NCI-H82 treated with DMSO at 0.1 percent for 48 hours (cell line): ENCODE results near the gene FBXL16.

Experiments used
- DNase-seq: peaks from one replicate; lab custom pipeline; 2025; ENCODE audit not compliant: unreplicated experiment; lab: John Stamatoyannopoulos, UW

FBXL16 gene

DNA sequence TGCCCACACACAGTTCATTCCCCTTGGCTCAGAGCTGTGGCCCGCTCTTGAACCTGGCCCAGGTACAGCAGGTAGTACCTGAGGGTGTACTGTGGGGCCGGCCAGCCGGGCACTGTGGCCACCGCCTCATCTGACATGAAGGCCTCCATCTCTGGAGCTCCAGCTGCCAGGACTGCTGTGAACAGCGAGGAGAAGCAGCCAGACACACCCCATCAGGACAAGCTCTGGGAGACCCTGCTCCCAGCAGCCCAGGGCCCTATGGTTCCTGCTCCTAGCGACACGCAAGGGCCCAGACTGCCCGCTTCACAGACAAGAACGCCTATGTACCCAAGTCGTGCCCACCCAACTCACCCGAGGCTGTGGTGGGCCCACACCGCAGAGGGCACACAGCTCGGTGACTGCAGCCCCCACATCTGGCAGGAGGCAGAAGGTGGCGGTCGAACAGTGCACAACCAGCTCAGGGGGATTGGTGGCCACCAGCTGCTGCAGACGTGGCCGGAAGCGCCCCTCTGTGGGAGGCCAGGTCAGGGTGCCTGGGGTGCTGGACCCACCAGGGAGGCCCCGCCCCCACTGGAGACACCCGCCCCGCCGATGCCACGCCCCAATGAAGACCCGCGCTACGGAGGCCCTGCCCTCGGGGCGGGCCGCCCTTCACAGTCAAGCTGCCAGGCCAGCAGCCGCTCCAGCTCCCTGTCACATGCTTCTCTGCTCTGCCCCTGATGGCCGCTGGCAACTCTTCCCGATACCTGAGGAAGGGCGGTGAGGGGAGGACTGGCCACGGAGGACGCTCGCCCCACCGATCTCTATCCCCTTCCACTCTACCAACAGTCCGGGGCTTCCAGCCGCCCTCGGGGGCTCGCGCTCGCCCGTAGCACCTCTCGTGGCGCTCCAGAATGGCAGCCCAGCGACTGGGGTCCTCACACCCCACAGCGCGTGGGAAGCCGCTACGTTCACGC is 26.5 kb downstream of the FBXL16 start:
- DNase-seq = peak; percentile 66

DNA sequence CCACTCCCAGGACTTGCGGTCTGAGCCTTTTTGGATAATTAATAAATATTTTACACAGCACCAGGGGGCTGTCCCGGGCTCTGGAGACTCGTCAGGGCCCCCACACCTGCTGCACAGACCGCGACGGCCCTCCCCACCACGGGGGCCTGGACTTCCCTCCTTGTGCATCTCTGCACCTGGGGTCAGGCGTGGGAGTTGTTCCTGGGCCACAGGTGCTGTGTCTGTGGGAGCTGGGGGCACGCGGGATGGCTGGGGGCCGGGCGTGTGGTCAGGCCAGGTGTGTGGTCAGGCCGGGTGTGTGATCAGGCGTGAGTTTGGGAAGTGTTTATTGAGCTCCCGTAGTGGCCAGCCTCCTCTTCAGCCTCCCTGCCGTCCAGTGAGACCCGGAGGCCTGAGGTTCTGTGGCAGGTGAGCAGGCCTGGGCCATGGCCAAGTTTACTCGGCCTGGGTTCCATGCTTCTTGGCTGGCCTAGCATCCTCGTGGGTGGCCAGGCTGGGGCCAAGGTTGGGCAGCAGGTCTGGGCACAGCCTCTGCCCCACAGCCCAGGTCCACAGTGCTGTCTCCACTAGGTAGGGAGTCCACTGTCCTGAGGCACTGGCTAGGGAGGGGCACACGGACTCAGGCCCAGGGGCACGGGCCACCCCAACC is 27.3 kb downstream of the FBXL16 start:
- no peak for DNase-seq

DNA sequence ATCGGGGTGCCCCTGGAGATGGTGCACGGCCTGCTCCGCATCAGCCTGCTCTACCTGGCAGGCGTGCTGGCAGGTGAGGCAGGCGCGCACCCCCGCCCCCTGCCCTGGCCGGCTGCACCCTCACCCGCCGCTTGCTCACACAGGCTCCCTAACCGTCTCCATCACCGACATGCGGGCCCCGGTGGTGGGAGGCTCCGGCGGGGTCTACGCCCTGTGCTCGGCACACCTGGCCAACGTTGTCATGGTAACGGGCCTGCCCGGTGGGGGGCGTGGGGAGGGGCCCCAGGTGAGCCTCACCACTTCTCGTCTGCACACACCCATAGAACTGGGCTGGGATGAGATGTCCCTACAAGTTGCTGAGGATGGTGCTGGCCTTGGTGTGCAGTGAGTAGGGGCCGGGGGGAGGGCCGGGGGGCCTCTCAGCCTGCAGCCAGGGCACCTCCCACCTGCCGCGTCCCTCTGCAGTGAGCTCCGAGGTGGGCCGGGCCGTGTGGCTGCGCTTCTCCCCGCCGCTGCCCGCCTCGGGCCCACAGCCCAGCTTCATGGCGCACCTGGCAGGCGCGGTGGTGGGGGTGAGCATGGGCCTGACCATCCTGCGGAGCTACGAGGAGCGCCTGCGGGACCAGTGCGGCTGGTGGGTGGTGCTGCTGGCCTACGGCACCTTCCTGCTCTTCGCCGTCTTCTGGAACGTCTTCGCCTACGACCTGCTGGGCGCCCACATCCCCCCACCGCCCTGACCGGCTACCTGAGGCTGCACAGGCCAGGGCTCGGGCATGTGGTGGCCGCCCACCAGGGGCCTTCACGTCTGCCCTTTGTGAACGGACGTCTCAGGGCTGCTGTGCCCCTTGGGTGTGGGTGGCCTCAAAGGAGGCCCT is 28.0 kb downstream of the FBXL16 start:
- no peak for DNase-seq

DNA sequence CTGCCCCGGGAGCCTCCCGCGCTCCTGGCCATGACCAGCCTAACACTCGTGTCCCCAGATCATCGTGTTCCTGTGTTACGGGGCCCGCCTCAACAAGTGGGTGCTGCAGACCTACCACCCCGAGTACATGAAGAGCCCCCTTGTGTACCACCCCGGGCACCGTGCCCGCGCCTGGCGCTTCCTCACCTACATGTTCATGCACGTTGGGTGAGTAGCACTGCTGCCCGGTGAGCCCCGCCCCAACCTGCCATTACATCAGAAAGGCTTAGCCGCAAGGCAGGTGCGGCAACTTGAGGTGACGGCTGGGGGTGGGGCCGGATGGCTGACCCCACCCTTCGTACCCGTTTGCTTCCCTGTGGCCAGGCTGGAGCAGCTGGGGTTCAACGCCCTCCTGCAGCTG is 28.7 kb downstream of the FBXL16 start:
- no peak for DNase-seq

DNA sequence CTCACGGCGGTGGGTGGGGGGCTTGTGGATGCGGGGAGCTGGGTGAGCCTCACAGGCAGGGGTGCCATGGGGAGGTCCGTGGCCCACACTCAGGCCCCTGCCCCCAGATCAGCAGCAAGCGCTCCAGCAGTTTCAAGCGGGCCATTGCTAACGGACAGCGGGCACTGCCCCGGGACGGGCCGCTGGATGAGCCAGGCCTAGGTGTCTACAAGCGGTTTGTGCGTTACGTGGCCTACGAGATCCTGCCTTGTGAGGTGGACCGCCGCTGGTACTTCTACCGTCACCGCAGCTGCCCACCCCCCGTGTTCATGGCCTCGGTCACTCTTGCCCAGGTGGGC is 29.1 kb downstream of the FBXL16 start:
- DNase-seq = no peak

DNA sequence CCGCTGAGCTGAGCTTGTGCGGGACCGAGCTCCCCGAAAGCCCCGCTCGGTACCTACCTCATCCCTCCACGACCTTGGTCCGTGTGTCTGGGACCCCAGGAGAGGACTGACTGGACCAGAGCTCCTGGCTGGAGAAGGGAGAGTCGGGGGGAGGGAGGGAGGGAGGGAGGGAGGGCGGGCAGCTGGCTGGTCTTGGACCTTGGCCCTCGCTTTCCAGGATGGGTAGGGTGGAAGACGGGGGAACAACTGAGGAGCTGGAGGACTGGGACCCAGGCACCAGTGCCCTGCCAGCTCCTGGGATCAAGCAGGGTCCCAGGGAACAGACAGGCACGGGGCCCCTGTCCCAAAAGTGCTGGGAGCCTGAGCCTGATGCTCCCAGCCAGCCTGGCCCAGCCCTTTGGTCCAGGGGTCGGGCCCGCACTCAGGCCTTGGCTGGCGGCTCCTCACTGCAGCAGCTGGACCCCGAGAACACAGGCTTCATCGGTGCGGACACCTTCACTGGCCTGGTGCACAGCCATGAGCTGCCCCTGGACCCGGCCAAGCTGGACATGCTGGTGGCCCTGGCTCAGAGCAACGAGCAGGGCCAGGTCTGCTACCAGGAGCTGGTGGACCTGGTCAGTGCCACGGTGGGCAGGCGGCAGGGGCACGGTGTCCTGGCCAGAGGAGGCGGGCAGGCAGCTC is 29.6 kb downstream of the FBXL16 start:
- DNase-seq = no peak

DNA sequence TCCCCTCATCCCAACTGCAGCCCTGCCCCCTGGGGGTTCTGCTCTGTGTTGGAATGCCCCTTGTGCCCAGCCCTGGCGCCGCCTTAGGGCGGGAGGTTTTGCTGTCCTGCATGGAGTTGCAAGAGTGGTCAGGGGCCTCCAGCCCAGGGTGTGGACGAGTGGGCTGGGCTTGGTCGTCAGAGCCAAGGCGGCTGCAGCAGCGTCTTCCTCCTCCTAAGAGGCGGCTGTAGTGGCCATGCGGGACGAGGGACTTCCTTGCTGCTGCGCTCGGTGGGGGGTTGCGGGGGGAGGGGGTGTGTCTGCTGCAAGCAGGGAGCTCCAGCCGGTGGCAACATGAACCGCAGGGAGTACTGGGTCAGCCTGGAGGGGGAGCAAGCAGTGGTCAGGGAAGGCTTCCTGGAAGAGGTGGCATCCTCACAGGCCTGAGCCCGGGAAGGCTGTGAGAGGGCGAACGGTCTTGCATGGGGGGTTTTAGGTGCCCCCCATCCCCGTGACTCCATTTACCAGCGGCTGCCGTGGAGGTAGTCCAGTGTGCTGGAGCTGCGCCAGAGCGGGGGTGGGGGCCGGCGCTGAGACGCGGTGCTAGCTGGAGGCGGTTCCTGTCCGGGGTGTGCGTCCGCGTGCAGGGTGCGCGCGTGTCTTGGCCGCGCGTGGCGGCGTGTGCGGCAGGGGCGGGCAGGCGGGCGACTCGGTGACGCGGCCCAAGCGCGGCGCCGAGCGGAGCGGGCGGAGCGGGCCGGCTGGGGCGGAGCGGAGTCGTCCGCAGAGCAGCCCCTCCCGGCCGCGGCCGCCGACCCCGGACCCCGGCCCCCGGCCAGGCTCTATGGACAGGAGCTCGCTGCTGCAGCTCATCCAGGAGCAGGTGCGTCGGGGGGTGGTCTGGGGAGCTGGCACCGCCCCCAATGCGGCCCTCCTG is 30.4 kb downstream of the FBXL16 start, which contains the start of gene RHBDL1:
Gene RHBDL1 (plus strand): TSS at position 704 of the 916 bp plus-strand sequence. CDS start 120 bp downstream, at position 824.
- DNase-seq = no peak

DNA sequence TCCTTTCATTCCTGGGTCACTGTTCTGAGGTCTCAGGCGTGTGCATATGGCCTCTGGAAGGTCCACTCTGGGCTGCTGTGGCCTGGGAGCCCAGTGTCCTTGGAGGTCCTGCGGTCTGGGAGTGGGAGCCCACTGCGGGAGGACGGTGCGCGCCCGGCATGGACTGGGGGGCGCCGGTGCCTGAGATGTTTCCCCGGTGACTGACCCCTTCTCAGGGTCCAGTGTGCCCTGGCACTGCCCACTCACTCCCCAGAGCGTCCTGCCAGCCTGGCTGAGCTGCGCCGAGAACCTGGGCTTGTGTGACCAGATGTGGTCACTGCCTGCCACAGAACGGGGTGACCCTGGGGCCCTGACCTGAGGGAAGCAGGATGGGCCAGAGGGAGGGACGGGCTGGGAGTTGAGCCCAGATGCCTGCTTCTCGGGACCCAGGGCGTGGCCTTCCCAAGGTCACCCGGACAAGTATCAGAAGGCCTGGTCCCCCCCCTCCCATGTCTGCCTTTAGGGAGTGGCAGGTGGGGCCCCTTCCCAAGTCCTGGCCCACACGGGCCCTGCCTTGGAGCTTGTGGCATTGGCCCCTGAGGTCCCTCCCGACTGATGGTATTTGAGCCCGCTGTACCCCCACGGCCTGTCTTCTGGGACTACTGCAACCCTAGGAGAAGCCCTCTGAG is 31.3 kb downstream of the FBXL16 start:
- DNase-seq = no peak

DNA sequence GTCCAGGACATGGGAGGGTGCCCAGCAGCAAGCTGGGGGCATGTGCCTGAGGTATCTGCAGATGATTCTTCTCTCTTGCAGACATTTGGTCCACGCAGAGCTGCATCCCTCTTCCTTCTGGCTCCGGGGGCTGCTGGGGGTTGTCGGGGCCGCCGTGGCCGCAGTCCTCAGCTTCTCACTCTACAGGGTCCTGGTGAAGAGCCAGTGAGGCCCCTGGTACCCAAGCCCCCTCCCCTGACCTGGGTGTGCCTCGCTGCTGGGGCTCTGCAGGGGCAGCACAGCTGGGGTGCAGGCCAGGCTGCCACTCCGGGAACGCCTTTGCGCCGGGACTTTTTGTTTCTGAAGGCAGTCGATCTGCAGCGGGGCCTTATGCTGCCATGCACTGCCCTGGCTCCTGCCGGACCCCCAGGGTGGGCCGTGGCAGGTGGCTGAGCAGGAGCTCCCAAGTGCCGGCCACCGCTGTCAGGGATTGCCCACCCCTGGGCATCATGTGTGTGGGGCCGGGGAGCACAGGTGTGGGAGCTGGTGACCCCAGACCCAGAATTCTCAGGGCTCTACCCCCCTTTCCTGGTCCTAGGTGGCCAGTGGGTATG is 32.1 kb downstream of the FBXL16 start:
- DNase-seq = no peak

DNA sequence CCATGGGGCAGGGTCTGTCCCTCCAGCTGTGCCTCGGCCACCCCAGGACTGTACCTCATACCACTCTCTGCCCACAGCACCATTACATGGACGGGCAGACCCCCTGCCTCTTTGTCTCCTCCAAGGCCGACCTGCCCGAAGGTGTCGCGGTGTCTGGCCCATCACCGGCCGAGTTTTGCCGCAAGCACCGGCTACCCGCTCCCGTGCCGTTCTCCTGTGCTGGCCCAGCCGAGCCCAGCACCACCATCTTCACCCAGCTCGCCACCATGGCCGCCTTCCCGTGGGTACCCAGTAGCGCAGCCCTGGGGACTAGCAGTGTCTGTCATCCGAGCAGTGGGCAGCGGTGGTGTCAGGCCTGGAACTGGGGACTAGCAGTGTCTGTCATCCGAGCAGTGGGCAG is 32.8 kb downstream of the FBXL16 start:
- DNase-seq = no peak

DNA sequence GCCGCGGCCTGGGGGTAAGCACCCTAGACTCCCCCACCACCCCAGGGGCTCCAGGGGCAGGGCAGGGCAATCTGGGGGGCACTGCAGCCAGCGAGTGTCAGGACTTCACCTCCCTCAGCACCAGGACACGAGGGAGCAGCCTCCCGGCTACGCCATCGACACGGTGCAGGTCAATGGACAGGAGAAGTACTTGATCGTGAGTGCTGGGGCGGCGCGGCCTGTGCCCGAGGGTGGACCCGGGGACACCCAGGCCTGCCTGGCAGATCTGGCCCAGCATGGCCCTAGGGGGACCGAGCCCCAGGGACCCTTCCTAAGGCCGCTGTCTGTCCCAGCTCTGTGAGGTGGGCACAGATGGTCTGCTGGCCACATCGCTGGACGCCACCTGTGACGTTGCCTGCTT is 33.2 kb downstream of the FBXL16 start:
- no peak for DNase-seq

DNA sequence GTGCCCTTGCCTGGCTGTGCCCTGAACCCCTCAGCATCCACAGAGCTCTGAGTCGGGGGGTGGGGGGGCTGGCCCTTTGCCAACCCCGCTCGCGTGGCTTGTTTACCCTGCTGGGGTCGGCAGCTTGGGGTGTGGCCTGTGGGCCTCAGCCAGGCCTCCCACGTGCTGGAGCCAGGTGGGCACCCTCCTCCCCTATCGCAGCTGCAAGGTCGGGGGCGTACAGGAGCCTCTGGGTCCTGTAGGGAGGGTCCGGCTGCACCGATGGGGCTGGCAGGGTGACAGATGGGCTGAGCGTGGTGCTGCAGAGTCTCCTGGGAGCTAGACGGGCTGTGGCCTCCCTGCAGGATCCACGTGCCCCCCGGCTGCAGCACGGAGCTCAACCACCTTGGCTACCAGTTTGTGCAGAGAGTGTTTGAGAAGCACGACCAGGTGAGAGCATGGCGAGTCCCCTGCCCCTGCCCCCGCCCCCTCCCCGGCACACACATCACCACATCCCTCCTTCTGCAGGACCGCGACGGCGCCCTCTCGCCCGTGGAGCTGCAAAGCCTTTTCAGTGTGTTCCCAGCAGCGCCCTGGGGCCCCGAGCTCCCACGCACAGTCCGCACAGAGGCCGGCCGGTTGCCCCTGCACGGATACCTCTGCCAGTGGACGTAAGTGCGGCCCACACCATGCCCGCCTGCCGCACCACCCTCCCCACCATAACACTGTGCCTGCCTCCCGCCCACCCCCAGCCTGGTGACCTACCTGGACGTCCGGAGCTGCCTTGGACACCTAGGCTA is 34.1 kb downstream of the FBXL16 start:
- DNase-seq = no peak

DNA sequence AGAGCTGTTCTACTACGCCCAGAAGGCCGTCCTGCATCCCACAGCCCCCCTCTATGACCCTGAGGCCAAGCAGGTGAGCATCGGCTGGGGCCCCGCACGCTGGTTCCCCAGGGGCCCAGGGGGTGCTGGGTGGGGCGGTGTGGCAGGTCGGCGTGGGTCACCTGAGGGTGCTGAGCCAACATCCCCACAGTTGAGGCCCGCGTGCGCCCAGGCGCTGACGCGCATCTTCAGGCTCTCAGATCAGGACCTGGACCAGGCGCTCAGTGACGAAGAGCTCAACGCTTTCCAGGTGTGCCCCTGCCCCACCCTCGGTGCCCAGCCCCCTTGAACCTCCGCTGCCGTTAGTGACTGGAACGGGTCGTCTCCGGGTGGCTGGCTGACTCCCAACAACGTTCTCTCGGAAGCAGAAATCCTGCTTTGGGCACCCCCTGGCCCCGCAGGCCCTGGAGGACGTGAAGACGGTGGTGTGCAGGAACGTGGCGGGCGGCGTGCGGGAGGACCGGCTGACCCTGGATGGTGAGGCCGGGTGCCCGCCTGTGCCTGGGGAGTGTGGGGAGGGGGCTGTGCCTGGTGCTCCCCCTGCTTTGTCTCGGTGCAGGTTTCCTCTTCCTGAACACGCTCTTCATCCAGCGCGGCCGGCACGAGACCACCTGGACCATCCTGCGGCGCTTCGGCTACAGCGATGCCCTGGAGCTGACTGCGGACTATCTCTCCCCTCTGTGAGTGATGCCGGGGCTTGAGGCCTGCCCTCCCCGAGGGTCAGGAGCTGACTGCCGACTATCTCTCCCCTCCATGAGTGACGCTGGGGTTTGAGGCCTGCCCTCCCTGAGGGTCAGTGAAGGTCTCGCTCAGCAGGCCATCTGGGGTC is 34.9 kb downstream of the FBXL16 start:
- no peak for DNase-seq

DNA sequence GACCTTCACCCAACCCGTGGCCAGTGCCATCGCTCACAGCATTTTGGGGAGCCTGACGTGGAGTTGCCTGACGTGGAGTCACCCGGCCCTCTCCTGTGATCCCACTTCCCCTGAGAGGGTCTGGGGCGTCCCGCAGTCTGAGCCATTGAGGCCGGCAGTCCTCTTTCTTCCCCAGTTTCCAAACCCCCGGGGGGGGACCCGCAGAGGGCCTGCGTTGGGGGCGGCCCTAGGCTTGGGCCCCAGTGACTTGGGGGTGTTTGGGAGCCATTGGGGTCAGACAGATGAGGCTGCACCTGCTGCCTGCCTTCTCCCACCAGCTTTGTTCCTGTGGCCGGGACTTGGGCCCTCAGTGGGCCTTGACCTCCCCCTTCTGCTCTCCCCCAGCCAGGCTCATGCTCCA is 35.9 kb downstream of the FBXL16 start:
- DNase-seq = no peak

DNA sequence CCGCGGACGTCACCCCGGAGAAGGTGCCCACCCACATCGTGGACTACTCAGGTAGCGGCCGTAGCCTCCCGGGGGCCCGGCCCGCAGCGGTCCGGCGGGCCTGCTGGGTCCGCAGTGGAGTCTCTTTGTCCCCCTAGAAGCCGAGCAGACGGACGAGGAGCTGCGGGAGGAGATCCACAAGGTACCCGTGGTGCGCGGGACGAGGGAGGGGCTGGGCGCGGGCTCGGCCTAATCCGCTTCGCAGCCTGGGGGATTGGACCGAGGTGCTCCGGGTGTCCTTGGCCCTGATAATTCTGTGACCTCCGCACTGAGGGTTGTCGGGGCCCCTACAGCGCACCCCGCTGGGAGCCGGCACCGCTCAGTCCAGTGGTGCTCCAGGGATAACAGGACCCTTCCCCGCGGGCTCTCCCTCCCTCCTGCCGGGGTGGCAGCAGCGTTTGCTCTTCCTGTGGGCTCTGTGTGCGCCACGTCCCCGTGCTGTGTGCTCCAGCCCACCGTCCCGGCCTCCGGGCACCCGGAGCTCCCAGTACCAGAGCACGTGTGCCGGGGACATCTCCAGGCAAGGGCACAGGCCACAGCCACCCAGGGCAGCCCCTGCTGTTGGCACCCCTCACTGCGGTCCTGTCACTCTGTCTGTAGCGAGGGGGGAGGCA is 37.0 kb downstream of the FBXL16 start:
- no peak for DNase-seq

DNA sequence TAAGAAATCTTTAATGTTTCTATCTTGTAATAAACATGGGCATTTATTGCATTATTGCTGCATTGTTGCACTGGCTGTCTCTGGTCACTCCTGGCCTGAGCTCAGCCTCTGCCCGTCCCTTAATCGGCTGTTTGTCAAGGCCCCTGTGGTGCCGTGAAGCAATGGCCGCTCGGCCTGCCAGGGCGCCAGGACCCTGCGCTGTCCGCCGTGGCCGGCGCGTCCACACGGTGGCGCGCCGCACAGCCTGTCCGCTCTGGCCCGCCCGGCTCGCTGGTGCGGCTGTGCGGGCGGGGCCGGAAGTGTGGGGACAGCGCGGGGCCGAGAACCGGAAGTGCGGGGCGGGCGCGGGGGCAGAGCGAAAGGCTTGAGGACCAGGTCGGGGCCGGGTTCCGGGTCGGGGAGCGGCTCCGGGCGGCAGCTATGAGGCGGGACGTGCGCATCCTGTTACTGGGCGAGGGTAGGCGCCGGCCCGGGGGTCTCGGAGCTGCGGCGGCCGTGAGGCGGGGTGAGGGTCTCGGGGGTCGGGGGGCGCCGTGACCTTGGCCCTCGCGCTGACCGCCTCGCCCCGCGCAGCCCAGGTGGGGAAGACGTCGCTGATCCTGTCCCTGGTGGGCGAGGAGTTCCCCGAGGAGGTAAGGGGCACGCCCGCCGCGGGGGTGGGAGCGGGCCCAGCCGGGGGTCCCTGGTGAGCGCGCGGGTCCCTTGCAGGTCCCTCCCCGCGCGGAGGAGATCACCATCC is 37.7 kb downstream of the FBXL16 start, which contains the start of gene RHOT2:
Gene RHOT2 (plus strand): TSS at position 353 of the 739 bp plus-strand sequence. CDS start 68 bp downstream, at position 421.
- DNase-seq = peak; percentile 61
